ENCODE results near the gene TFDP3.

DNA sequence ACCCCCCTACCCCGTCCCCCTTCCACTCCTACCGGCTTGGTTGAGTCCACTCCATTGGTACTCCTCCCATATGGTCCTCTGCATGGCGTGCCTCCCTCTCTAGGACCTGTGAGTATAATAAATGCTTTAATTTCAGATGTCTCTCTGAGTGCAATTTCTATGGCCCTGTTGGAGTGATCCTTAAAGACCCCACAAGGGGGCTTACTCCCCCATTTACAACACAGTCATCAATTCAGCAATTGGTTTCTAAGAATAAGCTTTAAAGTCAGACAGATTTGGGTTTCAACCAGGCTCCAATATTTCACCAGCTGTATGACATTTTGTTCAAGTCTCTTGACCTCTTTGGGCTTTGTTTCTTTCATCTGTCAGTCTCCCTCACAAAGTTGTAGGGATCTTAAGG is 38.7 kb downstream of the TFDP3 start:
- TF ChIP-seq, protein P1, sequence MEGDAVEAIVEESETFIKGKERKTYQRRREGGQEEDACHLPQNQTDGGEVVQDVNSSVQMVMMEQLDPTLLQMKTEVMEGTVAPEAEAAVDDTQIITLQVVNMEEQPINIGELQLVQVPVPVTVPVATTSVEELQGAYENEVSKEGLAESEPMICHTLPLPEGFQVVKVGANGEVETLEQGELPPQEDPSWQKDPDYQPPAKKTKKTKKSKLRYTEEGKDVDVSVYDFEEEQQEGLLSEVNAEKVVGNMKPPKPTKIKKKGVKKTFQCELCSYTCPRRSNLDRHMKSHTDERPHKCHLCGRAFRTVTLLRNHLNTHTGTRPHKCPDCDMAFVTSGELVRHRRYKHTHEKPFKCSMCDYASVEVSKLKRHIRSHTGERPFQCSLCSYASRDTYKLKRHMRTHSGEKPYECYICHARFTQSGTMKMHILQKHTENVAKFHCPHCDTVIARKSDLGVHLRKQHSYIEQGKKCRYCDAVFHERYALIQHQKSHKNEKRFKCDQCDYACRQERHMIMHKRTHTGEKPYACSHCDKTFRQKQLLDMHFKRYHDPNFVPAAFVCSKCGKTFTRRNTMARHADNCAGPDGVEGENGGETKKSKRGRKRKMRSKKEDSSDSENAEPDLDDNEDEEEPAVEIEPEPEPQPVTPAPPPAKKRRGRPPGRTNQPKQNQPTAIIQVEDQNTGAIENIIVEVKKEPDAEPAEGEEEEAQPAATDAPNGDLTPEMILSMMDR (IDR thresholded peaks at IDR 0.05) = no peak
- TF ChIP-seq POLR2AphosphoS5 (IDR thresholded peaks at IDR 0.05) (no peak), POLR2A (IDR thresholded peaks at IDR 0.05) (no peak), EP300 (IDR thresholded peaks at IDR 0.05; ENCODE audit: low read depth) (no peak)
